PFSK-1 (cell line): Measurements from ENCODE around the gene LDLRAD4.

Experiments used
- POLR2AphosphoS5 ChIP-seq: IDR thresholded peaks from 2 replicates; pipeline ENCODE4 v1.6.1; 2012; ENCODE audit warnings: low read depth, mild to moderate bottlenecking, control low read depth, low read length, moderate library complexity
- SIN3A ChIP-seq: IDR thresholded peaks from 2 replicates; pipeline ENCODE4 v1.6.1; 2012; ENCODE audit warnings: mild to moderate bottlenecking, low read length, moderate library complexity, borderline replicate concordance; ENCODE audit not compliant: insufficient read depth
- TAF1 ChIP-seq: IDR thresholded peaks from 2 replicates; pipeline ENCODE4 v1.6.1; 2012; ENCODE audit warnings: low read length, control low read depth, borderline replicate concordance; ENCODE audit not compliant: insufficient read depth
- TF ChIP-seq, protein P1 (sequence below), 2 experiments: IDR thresholded peaks; 2 replicates each; pipeline versions ENCODE4 v1.6.1 to v1.8.0; 2011 to 2012; ENCODE audit warnings: low read depth in 2 of 2, low read length in 2 of 2, control low read depth in 1 of 2, inconsistent platforms in 1 of 2, mild to moderate bottlenecking in 1 of 2, moderate library complexity in 1 of 2; ENCODE audit not compliant: insufficient read depth in 1 of 2

DNA sequence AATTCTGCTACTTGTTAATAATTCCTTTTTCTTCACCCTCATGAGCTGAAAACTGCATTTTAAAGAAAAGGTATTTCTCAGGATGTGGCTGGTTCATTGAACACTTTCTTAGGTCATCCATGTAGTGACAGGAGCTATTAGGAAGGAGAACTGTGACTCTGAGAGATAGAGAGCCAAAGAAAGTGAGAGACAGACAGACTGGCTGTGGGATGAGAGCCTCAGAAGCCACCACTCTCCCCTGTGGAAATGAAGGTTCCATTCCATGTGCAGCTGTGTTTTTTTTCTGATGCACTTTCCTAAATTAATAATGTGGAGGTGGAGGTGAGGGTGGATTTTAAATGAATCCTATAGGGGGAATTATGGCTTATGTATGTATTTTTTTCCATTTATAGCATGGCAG is 394.5 kb downstream of the LDLRAD4 start:
- no peak for TF ChIP-seq SIN3A
- TF ChIP-seq, protein P1, sequence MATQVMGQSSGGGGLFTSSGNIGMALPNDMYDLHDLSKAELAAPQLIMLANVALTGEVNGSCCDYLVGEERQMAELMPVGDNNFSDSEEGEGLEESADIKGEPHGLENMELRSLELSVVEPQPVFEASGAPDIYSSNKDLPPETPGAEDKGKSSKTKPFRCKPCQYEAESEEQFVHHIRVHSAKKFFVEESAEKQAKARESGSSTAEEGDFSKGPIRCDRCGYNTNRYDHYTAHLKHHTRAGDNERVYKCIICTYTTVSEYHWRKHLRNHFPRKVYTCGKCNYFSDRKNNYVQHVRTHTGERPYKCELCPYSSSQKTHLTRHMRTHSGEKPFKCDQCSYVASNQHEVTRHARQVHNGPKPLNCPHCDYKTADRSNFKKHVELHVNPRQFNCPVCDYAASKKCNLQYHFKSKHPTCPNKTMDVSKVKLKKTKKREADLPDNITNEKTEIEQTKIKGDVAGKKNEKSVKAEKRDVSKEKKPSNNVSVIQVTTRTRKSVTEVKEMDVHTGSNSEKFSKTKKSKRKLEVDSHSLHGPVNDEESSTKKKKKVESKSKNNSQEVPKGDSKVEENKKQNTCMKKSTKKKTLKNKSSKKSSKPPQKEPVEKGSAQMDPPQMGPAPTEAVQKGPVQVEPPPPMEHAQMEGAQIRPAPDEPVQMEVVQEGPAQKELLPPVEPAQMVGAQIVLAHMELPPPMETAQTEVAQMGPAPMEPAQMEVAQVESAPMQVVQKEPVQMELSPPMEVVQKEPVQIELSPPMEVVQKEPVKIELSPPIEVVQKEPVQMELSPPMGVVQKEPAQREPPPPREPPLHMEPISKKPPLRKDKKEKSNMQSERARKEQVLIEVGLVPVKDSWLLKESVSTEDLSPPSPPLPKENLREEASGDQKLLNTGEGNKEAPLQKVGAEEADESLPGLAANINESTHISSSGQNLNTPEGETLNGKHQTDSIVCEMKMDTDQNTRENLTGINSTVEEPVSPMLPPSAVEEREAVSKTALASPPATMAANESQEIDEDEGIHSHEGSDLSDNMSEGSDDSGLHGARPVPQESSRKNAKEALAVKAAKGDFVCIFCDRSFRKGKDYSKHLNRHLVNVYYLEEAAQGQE (IDR thresholded peaks at IDR 0.05; ENCODE audit: insufficient read depth in 1 of 2, low read depth in 2 of 2, low read length in 2 of 2): no peak
- TF ChIP-seq TAF1: no peak
- no peak for TF ChIP-seq POLR2AphosphoS5
